Measurements from ENCODE around the gene DYRK3.
"Not testable (repeated sequence)": the region's sequence is repeated elsewhere in the genome, so short reads cannot be mapped to it uniquely, and the experiment has no call there.

The DYRK3 gene

DNA sequence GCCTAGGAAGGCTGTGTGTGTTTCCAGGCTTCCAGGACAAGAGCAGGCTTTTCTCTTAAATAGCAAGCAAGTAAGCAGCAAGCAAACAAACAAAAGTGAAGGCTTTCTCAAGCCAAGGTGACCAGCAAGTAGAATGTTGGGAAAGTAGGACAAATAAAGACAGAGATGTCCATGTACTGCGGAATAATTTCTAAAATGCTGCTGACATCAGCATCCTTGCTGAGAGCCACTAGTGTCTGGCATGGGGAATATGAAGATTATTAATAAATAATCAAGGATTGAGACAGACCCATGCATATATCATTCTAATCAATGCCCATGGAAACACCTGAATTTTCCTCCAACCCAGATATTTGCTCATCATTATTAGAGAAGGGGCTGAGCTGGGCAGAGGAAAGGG, 6.4 kb upstream of the DYRK3 start:
- in situ Hi-C loops (cut with MboI; ENCODE audit: low sequenced_read_pairs): no loop called here

GRCh38 chr1:206631085-206631509, 4.2 kb upstream of the DYRK3 start:
- in situ Hi-C loops (cut with MboI; ENCODE audit: low sequenced_read_pairs): no loop called here

GRCh38 chr1:206633708-206634121, 1.6 kb upstream of the DYRK3 start:
- in situ Hi-C loops (cut with MboI; ENCODE audit: low sequenced_read_pairs): no loop called here

GRCh38 chr1:206634365-206635079, 814 bp upstream of the DYRK3 start:
- in situ Hi-C loops (cut with MboI; ENCODE audit: low sequenced_read_pairs): no loop called here

DNA sequence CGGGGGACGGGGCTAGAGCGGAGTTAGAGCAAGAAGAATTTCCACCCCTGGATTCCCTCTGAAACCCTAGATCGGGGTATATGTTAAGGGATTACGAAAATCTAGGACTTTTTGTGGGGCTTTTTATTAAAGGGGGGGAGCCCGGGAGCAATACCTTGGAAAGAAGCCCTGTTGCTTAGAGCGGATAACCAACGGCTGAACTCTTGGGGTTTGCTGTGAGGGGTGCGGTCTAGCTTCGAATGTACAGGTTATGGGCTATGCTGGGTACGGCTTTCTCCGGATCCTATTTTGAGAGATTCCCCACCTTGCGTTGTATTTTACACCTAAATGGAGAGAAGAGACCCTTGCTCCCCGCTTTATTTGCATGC, 626 bp downstream of the DYRK3 start:
- in situ Hi-C loops (cut with MboI; ENCODE audit: low sequenced_read_pairs): no loop called here

DNA sequence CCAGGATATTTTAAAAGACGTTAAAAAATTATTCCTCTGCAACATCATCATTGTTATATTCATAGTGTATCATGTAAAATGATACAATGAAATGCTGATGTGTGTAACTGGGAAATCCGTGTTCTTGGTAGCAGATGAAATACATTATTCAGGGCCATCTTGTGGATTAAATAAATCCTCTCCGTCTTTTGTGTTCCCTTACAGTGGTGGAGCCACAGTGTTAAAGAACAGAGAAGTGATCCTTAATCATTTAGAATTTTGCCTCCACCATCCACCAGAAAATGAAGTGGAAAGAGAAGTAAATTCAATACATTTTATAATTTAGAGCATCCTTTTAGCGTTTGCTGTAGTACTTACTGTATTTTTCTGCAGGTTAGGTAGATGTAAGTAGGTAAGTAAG, 1.3 kb downstream of the DYRK3 start:
- in situ Hi-C loops (cut with MboI; ENCODE audit: low sequenced_read_pairs): no loop called here

DNA sequence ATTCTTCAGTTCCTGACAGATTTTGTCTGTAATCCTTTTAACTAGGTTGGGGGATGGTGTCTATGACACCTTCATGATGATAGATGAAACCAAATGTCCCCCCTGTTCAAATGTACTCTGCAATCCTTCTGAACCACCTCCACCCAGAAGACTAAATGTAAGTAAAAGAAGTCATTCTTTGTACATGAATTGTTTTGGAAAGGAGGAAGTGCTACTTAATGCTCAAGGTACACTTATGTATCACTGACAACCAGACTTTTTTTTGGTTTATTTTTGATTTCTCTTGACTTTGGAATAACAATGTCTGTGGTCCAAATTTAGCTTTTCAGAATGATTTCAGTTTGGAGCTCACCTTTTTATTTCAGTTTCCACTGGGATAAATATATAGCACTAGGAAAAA, 2.3 kb downstream of the DYRK3 start:
- in situ Hi-C loops (cut with MboI; ENCODE audit: low sequenced_read_pairs): no loop called here

GRCh38 chr1:206642074-206642473, 6.7 kb downstream of the DYRK3 start:
- in situ Hi-C loops (cut with MboI; ENCODE audit: low sequenced_read_pairs): not testable (repeated sequence)

DNA sequence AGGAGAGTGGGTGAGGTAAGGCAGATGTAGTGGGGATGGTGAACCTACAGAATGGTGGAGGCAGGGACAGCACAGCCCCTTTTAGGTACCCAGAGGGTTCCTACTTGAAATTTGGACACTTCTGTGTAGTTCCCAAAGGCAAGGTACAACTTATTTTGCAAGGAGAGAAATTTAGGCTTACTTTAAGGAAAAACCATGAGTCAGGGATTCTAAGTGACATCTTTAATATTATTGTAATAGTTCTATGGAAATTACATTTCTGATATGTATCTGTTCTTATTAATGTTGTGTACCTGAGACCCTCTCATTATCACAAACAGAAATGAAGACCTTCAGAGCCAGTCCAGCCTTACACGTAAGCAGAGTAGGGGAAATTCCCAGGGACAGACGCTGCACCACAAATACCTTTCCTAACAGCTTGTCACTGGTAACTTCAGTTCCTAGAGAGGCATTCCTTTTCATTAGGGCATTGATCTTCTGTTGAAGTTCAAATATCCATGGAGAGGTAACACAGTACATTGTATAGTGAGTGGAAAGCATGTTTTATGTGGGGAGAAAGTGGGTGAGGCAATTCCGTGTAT, 7.9 kb downstream of the DYRK3 start:
- in situ Hi-C loops (cut with MboI; ENCODE audit: low sequenced_read_pairs): no loop called here

- in situ Hi-C loops (cut with MboI; ENCODE audit: low sequenced_read_pairs): no loop called here
These were observed 11.2 kb downstream of the DYRK3 start for GRCh38 chr1:206646504-206646903.

GRCh38 chr1:206647224-206647623, 11.9 kb downstream of the DYRK3 start:
- in situ Hi-C loops (cut with MboI; ENCODE audit: low sequenced_read_pairs): no loop called here

GRCh38 chr1:206649261-206649921, 14.1 kb downstream of the DYRK3 start:
- in situ Hi-C loops (cut with MboI; ENCODE audit: low sequenced_read_pairs): no loop called here

- in situ Hi-C loops (cut with MboI; ENCODE audit: low sequenced_read_pairs): no loop called here
These were observed 15.7 kb downstream of the DYRK3 start for GRCh38 chr1:206651014-206651413.

GRCh38 chr1:206651958-206652890, 16.9 kb downstream of the DYRK3 start:
- in situ Hi-C loops (cut with MboI; ENCODE audit: low sequenced_read_pairs): no loop called here

DNA sequence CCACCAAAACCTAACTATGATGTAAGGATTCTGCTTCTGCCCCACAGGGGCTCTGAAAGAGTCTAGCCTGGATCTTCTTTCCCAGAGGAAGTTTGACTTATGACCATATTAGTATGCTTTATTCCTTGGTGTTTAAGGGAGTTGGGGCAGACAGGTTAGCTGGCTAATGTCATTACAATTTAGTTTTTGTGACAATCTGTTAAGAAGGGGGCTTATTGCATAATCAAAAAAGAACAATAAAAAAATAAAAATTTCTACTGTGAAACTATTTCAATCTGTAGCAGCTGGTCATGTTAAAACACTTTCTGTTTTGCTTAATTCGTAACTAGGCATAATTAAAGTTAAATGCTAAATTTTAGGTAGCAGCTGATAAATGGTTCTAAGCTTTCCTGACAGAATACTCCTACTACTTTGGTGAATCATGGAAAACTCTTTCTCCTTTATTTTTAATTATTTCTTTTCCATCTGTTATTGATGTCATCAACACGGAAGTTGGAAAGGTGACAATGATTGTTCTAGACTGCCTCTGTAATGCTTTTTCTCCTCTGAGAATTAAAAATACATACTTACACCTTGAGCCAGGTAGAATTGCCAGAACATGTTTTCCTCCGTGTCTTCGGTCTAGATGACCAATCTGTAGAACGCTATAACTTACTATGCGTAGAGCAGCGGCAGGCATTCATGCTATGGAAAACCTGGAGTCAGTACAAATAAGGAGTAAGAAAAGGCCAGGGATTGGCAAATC, 18.6 kb downstream of the DYRK3 start:
- in situ Hi-C loops (cut with MboI; ENCODE audit: low sequenced_read_pairs): no loop called here

GRCh38 chr1:206654828-206655227, 19.5 kb downstream of the DYRK3 start:
- in situ Hi-C loops (cut with MboI; ENCODE audit: low sequenced_read_pairs): no loop called here

DNA sequence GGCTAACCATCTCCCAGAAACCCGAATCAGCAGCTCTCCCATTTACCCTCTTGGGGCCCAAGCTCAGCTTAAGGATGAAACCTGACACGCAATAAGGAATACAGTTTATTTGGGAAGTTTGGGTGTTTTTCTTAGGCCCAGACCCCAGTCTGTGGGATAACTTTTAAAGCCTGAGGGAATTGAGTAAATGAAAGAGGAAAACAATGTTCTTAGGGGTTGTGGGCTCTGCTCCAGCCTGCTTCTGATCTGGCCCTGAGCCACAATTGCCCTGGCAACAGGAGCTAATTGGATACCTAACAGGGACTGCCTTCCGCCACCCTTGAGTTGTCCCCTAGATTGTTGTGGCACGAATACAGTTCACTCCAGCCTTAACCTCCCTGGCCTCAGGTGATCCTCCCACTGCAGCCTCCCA, 20.1 kb downstream of the DYRK3 start:
- in situ Hi-C loops (cut with MboI; ENCODE audit: low sequenced_read_pairs): no loop called here

DNA sequence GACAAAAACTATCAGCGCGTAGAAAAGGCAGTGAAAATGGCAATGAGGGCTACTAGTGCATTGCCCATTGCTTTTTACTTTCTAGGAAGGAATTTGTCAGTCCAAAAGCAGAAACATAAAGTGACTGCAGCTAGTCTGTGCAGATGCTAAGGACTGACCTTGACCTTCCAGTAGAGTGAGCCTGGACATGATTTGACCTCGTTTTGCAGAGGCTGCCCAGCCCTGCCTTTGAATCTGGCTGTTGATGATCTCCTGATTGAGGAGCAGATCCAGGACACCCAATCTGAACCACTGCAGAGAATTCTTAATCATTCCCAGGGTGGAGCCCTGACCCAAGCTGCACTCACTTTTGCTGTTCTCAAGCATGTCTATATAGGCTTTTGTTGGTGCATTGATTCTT, 21.6 kb downstream of the DYRK3 start:
- in situ Hi-C loops (cut with MboI; ENCODE audit: low sequenced_read_pairs): no loop called here

DNA sequence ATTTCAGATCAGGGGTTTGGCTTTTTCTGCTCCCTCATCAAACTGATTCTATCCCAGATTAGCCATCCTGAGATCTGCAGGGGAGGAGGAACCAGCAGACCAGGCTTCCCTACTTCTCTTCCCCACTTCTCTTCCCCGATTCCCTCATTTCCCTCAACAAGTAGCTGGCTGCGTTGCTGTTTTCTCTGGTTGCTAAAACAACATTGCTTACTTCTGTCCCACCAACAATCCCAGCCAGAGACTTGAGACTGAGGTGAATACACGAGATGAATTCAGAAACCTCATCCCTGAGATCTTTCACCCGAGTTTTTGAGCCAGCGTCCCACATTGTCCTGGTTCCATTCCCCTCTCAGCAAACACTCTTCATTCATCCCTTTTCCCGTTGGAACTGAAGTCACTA, 22.4 kb downstream of the DYRK3 start:
- in situ Hi-C loops (cut with MboI; ENCODE audit: low sequenced_read_pairs): no loop called here

DNA sequence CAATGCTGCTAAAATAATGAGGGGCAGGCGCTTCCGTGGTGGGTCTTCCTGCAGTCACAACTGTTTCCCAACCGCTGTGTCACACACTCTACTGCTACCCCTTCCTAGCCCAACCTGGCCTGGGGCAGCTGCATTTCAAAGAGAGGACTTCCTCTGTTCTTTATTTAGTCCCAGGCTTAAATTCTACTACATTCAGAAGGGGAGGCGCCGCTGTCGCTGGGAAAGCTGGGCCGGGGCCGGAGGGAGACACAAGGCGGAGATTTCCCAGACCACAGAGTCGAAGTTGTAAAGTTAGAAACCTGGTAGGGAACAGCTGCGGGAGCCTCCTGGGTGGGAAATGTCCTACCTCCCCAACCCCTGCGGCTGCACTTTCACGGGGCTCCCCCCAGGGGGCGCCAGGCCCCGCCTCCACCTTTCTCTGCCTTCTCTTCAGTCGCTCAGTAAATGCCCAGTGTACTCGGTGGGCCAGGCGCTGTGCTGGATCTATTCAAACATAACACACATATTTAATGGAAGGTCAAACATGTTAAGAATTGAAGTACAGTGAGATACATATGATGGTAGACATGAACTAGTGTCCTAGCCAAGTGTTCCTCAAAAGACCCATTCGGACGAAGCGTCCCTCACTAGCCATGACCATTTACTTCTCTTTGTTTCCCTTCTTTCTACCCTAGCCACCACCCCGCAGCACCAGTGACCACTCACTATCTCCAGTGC, 23.1 kb downstream of the DYRK3 start:
- in situ Hi-C loops (cut with MboI; ENCODE audit: low sequenced_read_pairs): no loop called here
